ENCODE results near the gene NXN.

GRCh38 chr17:983921-984320 lies 4.3 kb upstream of the NXN start:
- TF ChIP-seq CTCF (IDR thresholded peaks at IDR 0.05): no peak
- TF ChIP-seq POLR2AphosphoS5 (IDR thresholded peaks at IDR 0.05): no peak
- no peak for TF ChIP-seq POLR2A (IDR thresholded peaks at IDR 0.05)
- TF ChIP-seq EP300 (IDR thresholded peaks at IDR 0.05): no peak

All from gastroesophageal sphincter (tissue), 3 donors.